WI38 (cell line): ENCODE measurements around the gene GSG1L.
"Not testable (repeated sequence)": the region's sequence is repeated elsewhere in the genome, so short reads cannot be mapped to it uniquely, and the experiment has no call there.

Source experiments
- H3K4me3 ChIP-seq: 2 replicates; pipeline ENCODE4 v1.5.1; 2011; ENCODE audit warnings: low read depth, mild to moderate bottlenecking, control low read depth, low read length
- TF ChIP-seq, protein P1 (sequence below): IDR thresholded peaks from 2 replicates; pipeline ENCODE4 v1.5.1; 2012; ENCODE audit warnings: low read depth, mild to moderate bottlenecking, control low read depth, low read length

Gene GSG1L

GRCh38 chr16:27890006-27890405, 173.5 kb downstream of the GSG1L start:
- TF ChIP-seq, protein P1, sequence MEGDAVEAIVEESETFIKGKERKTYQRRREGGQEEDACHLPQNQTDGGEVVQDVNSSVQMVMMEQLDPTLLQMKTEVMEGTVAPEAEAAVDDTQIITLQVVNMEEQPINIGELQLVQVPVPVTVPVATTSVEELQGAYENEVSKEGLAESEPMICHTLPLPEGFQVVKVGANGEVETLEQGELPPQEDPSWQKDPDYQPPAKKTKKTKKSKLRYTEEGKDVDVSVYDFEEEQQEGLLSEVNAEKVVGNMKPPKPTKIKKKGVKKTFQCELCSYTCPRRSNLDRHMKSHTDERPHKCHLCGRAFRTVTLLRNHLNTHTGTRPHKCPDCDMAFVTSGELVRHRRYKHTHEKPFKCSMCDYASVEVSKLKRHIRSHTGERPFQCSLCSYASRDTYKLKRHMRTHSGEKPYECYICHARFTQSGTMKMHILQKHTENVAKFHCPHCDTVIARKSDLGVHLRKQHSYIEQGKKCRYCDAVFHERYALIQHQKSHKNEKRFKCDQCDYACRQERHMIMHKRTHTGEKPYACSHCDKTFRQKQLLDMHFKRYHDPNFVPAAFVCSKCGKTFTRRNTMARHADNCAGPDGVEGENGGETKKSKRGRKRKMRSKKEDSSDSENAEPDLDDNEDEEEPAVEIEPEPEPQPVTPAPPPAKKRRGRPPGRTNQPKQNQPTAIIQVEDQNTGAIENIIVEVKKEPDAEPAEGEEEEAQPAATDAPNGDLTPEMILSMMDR: no peak
- H3K4me3 ChIP-seq: no peak overlapping the region

GRCh38 chr16:27883576-27883975, 179.9 kb downstream of the GSG1L start:
- no peak overlapping the region for H3K4me3 ChIP-seq
- TF ChIP-seq, protein P1: no peak

- H3K4me3 ChIP-seq: no peak overlapping the region
- TF ChIP-seq, protein P1: no peak
These were observed 183.2 kb downstream of the GSG1L start for GRCh38 chr16:27880287-27880686.

DNA sequence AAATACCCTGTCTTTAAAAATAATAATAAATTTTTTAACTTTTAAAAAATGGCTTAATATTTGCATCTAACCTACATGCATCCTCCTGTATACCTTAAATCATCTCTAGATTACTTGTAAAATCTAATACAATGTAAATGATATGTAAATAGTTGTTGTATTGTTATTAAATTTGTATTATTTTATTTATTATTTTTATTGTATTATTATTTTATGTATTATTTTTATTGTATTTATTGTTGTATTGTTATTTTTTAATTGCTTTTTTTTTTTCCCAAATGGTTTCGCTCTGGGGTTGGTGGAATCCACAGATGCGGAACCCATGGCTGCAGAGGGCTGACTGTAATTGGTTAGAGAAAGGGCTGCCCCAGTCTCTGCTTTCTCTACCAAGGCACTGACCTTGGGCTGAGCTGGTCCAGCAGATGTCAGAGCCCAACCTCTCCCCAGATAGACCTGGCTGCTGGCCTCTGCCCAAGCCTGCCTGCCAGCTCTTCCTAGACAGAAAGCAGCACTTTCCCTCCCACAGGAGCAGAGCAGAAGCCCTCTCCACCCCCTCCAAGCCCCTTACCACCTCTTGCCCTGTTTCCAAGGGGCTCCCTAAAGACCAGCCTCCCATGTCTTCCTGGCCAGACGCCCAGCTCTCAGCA, 183.8 kb downstream of the GSG1L start:
- TF ChIP-seq, protein P1: no peak
- H3K4me3 ChIP-seq: no peak overlapping the region

DNA sequence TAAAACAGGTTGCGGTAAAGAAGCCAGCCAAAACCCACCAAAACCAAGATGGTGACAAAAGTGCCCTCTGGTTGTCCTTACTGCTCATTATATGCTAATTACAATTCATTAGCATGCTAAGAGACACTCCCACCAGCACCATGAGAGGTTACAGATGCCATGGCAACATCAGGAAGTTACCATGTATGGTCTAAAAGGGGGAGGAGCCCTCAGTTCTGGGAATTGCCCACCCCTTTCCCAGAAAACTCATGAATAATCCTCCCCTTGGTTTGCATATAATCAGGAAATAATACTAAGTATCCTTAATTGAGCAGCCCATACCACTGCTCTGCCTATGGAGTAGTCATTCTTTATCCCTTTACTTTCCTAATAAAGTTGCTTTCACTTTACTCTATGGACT, 190.9 kb downstream of the GSG1L start:
- not testable (repeated sequence) for H3K4me3 ChIP-seq

DNA sequence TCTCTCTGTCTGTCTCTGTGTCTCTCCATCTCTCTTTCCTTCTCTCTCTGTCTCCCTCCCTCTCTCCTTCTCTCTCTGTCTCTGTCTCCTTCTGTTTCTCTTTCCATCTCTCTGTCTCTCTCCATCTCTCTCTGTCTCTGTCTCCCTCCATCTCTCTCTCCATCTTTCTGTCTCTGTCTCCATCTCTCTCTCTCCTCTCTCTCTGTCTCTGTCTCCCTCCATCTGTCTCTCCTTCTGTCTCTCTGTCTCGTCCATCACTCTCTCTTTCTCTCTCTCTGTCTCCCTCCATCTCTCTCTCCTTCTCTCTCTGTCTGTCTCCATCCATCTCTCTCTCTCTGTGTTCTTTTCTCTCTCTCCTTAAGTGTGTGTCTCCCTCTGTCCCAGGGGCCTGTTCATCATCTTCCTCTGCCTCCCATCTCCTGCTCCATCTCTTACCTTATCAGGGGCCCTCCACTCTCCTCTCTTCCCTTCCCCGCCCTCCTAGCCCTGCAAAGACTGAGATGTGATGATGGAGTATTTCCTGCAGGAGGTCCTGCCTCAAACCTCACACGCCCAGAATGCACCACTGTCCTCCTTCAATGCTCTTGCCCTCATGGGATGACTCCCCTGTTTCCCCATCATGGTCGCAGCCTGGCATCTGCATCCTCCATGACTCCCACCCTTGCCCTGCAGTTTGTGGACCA, 193.3 kb downstream of the GSG1L start:
- TF ChIP-seq, protein P1: no peak
- no peak overlapping the region for H3K4me3 ChIP-seq

- TF ChIP-seq, protein P1: no peak
These were observed 194.1 kb downstream of the GSG1L start for GRCh38 chr16:27869411-27869810.

GRCh38 chr16:27868180-27868579, 195.3 kb downstream of the GSG1L start:
- TF ChIP-seq, protein P1: no peak
- H3K4me3 ChIP-seq: no peak overlapping the region

More at GRCh38 chr16:27869411-27869810, 194.1 kb downstream of the GSG1L start:
- H3K4me3 ChIP-seq: no peak overlapping the region
